ENCODE data around the gene SPOCD1. TPM values are rescaled to one million over a fixed set of nuclear protein-coding genes. Genes with fewer than 3 reads are reported as not detected.

SPOCD1 gene
- total RNA-seq, 2 donors from 2014 or later, result 2.0 to 3.1 TPM

DNA sequence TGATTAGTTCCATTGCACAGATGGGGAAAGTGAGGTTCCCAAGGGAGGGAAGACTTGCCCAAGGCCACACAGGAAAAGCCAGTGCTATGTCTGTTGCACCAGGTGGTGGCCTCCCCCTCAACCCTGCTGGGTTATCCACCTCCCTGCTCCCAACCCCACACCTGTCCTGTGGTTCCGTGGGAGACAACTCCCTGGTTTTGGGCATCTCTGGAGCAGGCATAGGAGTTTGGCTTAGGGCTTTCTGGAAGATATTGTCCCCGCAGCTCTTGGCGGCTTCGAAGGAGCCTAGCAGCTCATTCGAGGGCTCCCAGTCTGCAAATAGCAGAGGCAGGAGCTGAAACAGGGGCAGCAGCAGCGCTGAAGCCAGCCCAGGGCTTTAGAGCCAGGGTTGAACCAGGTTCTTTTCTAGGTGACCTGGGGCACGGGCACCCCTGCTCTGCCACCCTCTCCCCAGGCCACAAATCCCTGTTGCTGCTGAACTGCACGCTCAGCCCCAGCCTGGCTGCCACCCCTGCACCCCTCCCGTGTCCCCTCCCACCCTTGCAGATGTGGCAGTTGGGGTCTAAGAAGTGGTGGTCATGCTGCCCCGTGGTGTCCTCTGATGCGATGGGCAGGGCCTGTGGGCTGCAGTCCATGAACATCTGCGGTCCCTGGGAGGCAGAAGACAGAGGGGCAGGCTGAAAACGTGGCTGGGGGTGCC, 22.1 kb downstream of the SPOCD1 start:
- H3K27ac ChIP-seq (ENCODE audit: low read depth, low read length), result no peak overlapping the region
- no peaks in the 10 kb centered on the region for H3K36me3 Mint-ChIP-seq (ENCODE audit: low read depth)
- H3K4me1 ChIP-seq (ENCODE audit: control insufficient read depth, insufficient read depth, low read length), result peaks cover 7% of the 10 kb centered on the region
- no peak overlapping the region for H3K4me3 Mint-ChIP-seq
- TF ChIP-seq, protein P1, sequence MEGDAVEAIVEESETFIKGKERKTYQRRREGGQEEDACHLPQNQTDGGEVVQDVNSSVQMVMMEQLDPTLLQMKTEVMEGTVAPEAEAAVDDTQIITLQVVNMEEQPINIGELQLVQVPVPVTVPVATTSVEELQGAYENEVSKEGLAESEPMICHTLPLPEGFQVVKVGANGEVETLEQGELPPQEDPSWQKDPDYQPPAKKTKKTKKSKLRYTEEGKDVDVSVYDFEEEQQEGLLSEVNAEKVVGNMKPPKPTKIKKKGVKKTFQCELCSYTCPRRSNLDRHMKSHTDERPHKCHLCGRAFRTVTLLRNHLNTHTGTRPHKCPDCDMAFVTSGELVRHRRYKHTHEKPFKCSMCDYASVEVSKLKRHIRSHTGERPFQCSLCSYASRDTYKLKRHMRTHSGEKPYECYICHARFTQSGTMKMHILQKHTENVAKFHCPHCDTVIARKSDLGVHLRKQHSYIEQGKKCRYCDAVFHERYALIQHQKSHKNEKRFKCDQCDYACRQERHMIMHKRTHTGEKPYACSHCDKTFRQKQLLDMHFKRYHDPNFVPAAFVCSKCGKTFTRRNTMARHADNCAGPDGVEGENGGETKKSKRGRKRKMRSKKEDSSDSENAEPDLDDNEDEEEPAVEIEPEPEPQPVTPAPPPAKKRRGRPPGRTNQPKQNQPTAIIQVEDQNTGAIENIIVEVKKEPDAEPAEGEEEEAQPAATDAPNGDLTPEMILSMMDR (conservative IDR thresholded peaks at IDR 0.05), result no peak
- H3K4me3 ChIP-seq (ENCODE audit: low read length), result no peak overlapping the region
- DNase-seq, result no peak
- H3K27me3 ChIP-seq (ENCODE audit: control insufficient read depth, insufficient read depth, low read length, poor library complexity, severe bottlenecking), result no peaks in the 10 kb centered on the region
- H3K4me1 Mint-ChIP-seq, result peaks cover 9% of the 10 kb centered on the region
- no peak overlapping the region for H3K27ac Mint-ChIP-seq
- peaks cover 7% of the 10 kb centered on the region for H3K27me3 Mint-ChIP-seq (ENCODE audit: insufficient read depth)
- H3K9ac ChIP-seq (ENCODE audit: extremely low read depth, low read length, poor library complexity, severe bottlenecking), result no peak overlapping the region
- no peaks in the 10 kb centered on the region for H3K36me3 ChIP-seq (ENCODE audit: control insufficient read depth, insufficient read depth, low read length)
- 85 to 96% methylated on average over 6 to 13 of the region's 13 CpGs for WGBS, 2 experiments (ENCODE audit: insufficient coverage in 1 of 2, insufficient read length in 1 of 2)
- no peaks in the 10 kb centered on the region for H3K9me3 Mint-ChIP-seq
- no peaks in the 10 kb centered on the region for H3K9me3 ChIP-seq (ENCODE audit: control insufficient read depth, low read length)

DNA sequence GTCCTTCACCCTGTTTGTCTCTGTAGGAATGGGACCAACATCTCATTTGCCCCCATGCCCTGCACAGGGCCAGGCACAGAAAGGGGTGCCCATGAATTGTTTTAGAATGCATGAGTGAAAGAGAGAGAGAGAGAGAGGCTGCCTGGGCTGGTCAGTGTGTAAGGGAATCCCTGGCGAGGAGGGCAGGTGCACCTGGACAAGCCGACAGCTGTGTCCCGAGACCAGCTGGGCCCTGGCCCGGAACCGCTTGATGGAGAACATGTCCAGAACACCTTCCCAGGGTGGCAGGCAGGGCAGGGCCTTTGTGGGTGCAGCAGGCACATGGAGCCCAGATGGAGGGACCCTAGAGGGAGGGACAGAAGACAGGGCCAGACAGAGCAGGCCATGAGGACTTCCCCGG, 22.7 kb downstream of the SPOCD1 start:
- no peak overlapping the region for H3K27ac Mint-ChIP-seq
- no peak overlapping the region for H3K27ac ChIP-seq (ENCODE audit: low read depth, low read length)
- peaks cover 6% of the 10 kb centered on the region for H3K4me1 ChIP-seq (ENCODE audit: control insufficient read depth, insufficient read depth, low read length)
- WGBS, 2 experiments (ENCODE audit: insufficient coverage in 1 of 2, insufficient read length in 1 of 2), result 92 to 100% methylated on average over 1 to 6 of the region's 6 CpGs
- no peak for DNase-seq
- H3K4me3 Mint-ChIP-seq, result no peak overlapping the region
- peaks cover 10% of the 10 kb centered on the region for H3K4me1 Mint-ChIP-seq
- H3K4me3 ChIP-seq (ENCODE audit: low read length), result no peak overlapping the region
- TF ChIP-seq, protein P1 (conservative IDR thresholded peaks at IDR 0.05), result no peak
- H3K9ac ChIP-seq (ENCODE audit: extremely low read depth, low read length, poor library complexity, severe bottlenecking), result no peak overlapping the region
- H3K27me3 ChIP-seq (ENCODE audit: control insufficient read depth, insufficient read depth, low read length, poor library complexity, severe bottlenecking), result no peaks in the 10 kb centered on the region
- no peaks in the 10 kb centered on the region for H3K36me3 ChIP-seq (ENCODE audit: control insufficient read depth, insufficient read depth, low read length)
- H3K9me3 Mint-ChIP-seq, result no peaks in the 10 kb centered on the region
- peaks cover 7% of the 10 kb centered on the region for H3K27me3 Mint-ChIP-seq (ENCODE audit: insufficient read depth)
- no peaks in the 10 kb centered on the region for H3K9me3 ChIP-seq (ENCODE audit: control insufficient read depth, low read length)
- H3K36me3 Mint-ChIP-seq (ENCODE audit: low read depth), result no peaks in the 10 kb centered on the region

DNA sequence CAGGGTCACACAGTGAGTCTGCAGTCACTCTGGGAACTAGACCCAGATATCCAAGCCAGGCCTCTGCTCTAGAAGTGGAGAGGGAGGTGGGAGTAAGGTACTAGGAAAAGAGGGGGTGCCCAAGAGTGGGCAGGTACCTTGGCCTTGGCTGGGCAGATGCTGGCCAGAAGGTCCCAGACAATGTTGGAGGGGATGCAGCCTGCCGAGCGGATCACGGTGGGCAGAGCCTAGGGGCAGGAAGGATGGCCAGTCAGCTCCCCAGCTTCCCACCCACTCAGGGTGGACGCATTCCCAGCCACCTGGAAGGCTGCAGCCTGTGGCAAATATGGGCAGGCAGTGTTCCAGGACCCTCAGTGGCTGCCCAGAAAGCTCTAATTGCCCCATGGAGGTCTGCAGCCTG, 23.3 kb downstream of the SPOCD1 start:
- H3K27me3 ChIP-seq (ENCODE audit: control insufficient read depth, insufficient read depth, low read length, poor library complexity, severe bottlenecking), result no peaks in the 10 kb centered on the region
- no peak for DNase-seq
- Mint-ChIP-seq H3K27ac (no peak overlapping the region), H3K4me1 (peaks cover 16% of the 10 kb centered on the region), H3K27me3 (ENCODE audit: insufficient read depth) (peaks cover 7% of the 10 kb centered on the region), H3K4me3 (no peak overlapping the region), H3K36me3 (ENCODE audit: low read depth) (no peaks in the 10 kb centered on the region), H3K9me3 (no peaks in the 10 kb centered on the region)
- TF ChIP-seq, protein P1 (conservative IDR thresholded peaks at IDR 0.05), result no peak
- H3K4me1 ChIP-seq (ENCODE audit: control insufficient read depth, insufficient read depth, low read length), result peaks cover 11% of the 10 kb centered on the region
- 89 to 90% methylated on average over 3 to 4 of the region's 4 CpGs for WGBS, 2 experiments (ENCODE audit: insufficient coverage in 1 of 2, insufficient read length in 1 of 2)
- no peak overlapping the region for H3K4me3 ChIP-seq (ENCODE audit: low read length)
- H3K36me3 ChIP-seq (ENCODE audit: control insufficient read depth, insufficient read depth, low read length), result no peaks in the 10 kb centered on the region
- H3K9ac ChIP-seq (ENCODE audit: extremely low read depth, low read length, poor library complexity, severe bottlenecking), result no peak overlapping the region
- no peak overlapping the region for H3K27ac ChIP-seq (ENCODE audit: low read depth, low read length)
- no peaks in the 10 kb centered on the region for H3K9me3 ChIP-seq (ENCODE audit: control insufficient read depth, low read length)
